Stimulated activated CD4-positive, alpha-beta T cell treated with anti-CD3 and anti-CD28 coated beads, Interleukin-12 subunit alpha, Interleukin-12 subunit beta, amount 100 ng/mL, for 4 hours (primary cell): Measurements from ENCODE around the gene RFX3.

Source experiments
- DNase-seq: peaks from one replicate; pipeline ENCODE4 v3.0.0-alpha.2; 2020

RFX3 gene

DNA sequence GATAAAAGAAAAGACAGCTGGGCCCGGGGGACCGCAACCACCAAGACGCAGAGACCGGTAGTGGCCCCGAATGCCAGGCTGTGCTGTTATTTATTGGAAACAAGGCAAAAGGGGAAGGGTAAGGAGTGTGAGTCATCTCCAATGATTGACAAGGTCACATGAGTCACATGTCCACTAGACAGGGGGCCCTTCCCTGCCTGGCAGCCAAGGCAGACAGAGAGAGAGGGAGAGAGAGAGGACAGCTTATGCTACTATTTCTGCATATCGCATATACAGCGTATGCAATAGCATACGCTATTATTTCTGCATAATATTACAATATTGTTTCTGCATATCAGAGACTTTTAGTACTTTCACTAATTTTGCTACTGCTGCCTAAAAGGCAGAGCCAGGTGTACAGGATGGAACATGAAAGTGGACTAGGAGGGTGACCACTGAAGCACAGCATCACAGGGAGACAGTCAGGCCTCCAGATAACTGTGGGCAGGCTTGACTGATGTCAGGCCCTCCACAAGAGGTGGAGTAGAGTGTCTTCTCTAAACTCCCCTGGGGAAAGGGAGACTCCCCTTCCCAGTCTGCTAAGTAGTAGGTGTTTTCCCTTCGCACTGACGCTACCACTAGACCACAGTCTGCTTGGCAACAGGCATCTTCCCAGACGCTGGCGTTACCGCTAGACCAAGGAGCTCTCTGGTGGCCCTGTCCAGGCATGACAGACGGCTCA lies 50.3 kb downstream of the RFX3 start:
- no peak for DNase-seq

DNA sequence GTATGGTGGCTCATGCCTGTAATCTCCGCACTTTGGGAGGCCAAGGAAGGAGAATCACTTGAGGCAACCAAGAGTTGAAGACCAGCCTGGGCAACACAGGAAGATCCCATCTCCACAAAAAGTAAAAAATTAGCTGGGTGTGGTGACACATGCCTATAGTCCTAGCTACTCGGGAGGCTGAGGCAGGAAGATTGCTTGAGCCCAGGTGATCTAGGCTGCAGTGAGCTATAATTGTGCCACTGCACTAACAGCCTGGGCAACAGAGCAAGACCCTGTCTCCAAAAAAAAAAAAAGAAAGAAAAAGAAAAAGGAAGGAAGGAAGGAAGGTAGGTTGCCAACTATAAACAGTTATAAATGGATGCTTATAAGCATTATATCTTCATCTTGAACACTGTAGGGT lies 51.0 kb downstream of the RFX3 start:
- no peak for DNase-seq

DNA sequence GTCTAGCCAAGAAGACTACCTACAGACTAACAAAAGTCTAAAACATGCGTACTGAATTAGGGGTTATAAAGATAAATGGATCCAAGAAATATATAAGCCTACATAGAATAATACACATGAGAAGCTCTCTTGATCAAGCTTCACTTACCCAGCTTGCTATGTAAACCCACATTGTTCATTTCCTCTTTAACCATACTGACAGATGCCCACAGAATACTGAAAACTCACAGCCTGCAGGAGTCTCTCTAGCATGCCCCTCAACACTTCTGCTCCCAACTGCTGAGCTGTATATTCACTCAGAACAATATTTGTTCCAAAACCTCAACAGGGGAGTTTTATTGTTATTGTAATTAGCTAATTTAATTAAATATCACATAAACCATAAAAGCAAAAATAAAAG lies 52.4 kb downstream of the RFX3 start:
- DNase-seq: no peak

DNA sequence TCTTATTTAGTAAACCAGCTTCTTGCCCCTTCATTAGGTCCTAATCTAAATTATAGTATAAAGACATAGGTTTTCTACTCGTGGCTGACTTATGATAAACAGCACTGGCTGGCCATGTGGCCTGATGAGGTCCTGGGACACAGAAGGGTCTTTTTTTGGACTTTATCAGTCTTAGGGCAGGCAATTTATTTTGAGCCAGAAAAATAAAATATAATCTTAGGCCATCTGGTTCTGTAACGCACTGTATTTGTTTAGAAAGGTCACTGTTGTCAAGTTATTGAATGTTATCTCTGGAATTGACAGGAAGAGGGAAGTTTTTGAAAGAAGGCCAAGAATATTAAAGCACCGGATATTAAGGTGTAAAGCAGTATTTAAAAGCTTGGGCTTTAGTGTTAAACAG lies 53.9 kb downstream of the RFX3 start:
- DNase-seq: no peak

DNA sequence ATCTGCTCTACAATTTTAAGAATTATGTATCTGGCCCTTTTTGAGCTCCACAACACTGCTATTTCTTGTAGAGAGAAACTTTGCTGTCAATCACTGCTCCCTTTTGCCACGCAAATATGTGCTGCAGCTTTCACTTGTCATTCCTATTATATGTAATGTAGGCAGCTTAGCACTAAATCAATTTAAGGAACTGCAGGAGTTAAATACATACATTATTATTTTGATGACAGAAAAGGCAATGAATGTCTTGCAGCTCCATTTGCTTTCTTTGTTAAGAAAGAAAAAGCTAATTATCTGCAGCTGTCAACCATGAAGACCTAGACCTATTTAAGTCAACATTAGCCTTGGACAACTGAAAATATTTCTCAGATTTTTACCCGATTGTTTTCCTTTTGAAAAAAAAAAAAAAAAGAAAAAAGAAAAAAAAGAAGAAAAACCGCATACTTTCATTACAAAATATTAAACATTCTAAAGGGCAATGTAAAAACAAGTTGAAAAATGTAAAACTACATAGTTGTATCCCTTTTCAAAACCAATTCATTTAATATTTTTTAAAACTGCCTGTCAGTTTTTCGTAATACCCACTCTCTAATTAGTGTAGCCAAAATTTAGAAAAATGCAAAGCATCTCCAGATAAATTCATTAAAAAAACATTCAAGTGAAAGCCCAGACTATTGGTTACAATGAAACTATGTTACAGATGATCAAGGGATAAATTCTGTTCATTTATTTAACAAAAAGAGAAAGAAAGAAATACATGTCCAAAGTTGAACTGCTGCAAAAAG lies 57.2 kb downstream of the RFX3 start:
- no peak for DNase-seq

DNA sequence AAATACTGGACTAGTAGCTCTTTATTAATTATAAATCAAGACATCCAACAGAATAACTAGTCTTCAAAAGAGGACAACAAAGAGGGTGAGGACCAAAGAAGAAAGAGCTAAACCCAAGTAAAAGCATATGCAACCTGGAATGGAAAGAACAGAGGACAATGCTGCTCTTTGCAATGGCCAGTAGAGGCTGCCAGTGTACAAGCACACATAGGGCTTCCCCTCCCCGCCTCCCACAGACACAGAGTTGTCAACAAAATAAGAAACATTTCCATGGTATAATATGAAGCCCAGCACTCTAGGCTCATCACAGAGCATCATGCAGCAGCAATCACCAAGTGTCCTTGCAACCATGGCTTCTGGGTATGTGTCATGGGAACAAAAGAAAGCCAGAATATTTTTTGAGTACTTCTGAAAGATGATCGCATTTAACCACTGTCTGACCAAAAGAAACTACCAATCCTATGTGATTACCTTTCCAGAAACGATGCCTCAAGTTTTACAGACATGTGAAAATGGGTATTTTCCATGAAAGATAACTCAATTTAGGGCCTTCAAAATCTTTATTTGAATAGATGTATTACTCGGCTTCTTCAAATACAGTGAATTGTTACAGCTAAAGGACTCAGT lies 58.1 kb downstream of the RFX3 start:
- DNase-seq: peak; percentile 29

DNA sequence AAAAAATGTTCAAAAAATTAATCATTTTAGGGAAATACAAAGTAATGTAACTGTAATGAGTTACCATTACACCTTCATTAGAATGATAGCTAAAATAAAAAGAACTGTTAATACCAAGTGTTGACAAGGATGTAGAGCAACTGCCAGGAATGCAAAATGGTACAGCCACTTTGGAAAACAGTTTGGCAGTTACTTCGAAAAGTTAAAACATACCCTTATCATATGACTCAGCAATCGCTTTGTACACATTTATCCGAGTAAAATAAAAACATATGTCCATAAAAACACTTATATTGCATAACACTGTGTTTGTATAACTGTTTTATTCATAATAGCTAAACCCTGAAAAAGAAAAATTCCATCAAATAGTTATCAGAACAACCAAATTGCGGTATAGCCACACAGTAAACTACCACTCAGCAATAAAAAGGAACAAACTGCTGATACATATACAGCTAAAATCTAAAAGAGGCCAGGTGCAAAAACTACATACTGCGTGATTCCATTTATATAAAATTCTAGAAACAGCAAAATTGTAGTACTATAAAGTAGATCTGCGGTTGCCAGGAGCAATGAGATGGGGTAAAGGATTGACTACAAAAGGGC lies 61.7 kb downstream of the RFX3 start:
- no peak for DNase-seq

DNA sequence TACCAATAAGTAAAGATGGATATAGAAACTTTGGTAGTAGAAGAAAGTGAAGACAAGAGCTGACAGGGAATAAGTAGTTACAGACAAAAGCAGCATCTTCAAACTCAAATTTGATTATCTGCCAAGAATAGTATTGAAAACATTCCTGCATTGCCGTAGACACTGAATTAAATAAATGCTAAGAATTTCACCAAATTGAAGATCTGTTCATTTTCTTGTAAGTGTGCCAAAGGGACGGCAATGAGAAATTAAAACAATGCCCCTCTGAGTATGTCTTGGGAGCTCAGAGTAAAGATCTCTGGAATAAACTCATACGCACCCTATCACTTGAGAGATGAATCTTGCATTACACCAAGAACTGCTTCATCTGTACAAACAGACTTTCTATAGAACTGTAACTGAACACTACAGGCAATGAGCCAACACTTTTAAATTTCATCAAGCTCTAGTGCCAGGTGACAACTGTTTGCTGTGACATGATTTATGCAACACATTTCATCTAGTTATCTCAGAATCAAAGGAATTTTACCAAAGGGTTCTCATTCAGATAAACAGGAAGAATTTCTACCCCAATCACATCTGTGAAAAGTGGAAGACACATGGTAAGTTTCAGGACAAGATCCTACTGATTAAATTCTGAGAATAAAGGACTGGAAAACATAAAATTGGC lies 66.9 kb downstream of the RFX3 start:
- no peak for DNase-seq

DNA sequence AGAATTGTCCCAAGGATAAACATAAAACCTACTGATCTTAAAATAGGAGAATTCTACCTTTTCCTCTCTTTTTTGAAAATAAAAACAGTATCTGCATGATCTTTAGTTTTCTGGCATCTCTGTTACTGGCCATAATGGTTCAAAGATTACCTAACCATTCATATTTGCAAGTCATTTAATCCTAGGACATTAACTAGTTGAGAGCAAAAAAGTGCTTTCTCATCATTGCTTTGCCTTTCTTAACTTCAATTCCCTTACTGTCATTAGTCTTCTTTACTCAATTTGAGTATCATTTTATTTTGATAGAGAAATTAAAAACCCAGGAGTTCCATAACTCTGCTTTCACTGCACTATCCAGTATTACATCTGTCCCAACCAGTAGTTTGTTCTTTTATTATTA lies 68.6 kb downstream of the RFX3 start:
- no peak for DNase-seq

DNA sequence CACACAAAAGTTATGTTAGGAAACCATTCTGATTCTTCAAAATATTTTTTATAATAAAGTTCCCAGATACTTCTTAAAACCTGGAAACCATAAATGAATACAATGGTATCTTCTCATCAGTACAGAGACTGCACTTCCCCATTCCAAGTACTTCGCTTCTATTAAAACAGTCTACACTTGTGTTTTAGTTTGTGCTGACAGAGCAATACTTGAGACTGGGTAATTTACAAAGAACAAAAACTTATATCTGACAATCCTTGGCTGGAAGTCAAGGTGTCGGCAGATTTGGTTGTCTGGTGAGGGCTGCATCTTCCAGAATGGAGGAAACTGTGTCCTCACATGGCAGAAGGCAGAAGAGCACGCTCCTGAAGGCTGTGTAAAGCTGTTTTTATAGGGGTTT lies 70.1 kb downstream of the RFX3 start:
- no peak for DNase-seq

DNA sequence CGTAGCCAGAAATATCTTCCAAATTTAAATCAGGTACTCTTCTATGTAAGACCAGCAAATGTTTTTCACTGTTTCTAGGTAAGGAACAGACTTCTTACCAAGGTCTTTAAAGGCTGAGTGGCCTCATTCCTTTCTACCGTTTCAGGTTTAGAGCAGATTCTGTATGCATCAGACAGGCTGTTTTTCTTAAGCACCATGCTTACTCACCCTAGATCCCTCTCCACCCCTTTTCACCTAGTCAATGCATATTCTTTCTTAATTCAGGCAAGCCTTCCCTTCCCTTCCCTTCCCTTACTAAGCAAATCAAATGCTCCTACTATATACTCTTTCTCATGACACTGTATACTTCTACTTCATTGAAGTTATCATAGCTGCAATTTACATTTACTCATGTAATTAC lies 70.7 kb downstream of the RFX3 start:
- no peak for DNase-seq

DNA sequence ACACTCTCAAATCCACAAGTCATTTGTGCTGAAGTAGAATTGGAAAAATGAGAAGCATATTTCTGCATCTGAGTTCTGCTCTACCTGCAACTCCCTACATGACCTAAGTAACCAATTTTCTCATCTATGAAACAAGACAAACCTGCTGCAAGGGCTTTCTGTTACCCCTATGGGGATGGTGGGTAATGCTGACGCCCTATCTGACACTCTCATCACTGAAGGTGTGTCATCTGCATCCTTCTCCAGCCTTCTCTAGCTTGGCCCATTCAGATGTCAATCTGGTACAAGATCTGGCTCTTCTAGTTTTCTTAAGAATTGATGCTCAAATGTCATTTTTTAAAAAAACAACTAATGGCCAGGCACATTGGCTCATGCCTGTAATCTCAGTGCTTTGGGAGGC lies 73.8 kb downstream of the RFX3 start:
- no peak for DNase-seq

DNA sequence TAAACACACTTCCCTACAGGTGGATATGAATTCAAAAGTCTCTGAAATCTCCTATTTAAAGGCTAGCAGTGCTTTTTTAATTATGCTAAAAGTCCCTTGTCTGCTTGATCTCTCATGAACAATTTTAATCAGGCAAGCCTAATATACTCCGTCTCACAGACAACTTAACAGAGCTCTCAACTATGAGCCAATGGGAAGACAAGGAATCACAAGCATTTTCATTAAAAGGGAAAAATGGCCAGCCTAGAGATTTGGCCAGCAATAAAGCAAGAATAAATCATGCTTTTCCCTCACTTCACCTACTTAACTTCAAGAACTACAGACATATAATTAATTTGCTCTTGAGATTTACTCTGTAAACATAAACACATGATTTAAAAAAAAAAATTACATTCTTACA lies 78.0 kb downstream of the RFX3 start:
- no peak for DNase-seq

DNA sequence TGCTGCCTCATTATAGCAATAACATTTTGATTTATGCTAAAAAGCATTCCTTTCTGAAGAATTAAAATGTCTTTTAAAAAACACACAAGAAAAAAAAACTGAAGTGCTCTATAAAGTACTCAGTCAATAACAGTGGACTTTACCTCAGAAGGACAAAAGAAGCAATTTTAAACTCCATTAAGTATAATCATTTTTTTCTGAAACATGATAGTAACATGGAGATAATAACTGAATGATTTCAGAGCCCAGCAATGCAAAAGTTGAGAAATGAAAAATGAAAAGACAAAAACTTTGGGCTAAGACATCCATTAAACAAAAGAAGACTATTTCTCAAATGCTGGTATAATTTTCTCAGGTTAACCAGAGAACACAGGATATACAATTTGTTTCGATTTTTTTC lies 78.7 kb downstream of the RFX3 start:
- no peak for DNase-seq

DNA sequence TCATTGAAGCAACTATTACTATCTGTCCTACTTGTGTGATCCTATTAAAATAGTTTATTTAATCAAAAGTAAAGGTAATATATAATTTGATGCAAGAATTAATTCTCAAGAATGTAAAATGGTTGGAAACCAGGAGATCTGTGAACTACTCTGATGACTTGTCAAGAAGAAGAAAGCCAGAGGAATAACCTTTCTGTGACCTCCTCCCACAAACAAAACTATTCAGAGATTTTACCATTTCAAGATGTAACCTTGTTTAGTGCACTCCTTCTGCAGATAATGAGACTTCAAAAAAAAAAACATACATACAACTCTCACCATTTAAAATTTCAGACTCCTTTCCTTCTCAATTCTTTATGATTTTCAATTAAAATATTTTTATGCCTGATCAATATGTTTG lies 79.5 kb downstream of the RFX3 start:
- DNase-seq: no peak

DNA sequence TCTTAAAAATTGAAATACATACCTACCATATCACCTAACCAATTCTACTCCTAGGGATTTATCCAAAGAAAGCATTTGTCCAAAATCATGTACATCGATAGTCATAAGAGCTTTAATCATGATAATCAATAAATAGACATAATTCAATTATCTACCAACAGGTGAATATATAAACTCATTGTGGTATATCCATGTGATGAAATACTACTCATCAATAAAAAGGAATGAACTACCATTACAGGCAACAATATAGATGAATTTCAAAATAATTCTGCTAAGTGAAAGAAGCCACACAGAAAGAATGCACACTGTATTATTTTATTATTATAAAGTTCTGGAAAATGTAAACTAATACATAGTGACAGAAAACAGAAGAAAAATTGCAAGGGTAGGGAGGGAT lies 81.8 kb downstream of the RFX3 start:
- DNase-seq: no peak

DNA sequence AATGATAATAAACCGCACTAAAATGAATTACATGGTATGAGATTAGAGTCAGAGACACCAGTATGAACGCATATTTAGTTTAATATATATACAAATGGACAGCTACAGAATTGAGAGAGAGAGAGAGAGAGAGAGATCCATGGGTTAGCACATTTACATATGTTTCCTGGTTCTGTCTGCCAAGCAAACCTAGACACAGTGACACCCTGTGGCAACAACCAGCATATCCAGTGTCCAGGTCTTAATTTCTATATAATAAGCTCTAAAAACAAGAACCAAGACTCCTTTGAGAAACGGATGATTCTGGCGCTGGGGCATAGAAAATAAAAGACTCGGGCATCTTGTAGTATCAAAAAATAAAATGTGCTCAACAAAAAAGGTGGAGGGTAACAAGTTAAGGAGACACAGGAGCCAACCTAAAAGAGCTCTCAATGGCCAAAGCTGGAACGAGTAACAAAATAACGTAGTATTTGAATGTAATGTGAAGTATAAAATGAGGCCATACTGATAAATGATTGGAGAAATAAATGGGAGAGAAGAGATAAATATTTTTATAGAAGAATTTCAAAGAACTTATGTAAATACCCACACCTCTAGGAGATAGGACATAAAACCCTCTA lies 84.5 kb downstream of the RFX3 start:
- peak; percentile 33 for DNase-seq

DNA sequence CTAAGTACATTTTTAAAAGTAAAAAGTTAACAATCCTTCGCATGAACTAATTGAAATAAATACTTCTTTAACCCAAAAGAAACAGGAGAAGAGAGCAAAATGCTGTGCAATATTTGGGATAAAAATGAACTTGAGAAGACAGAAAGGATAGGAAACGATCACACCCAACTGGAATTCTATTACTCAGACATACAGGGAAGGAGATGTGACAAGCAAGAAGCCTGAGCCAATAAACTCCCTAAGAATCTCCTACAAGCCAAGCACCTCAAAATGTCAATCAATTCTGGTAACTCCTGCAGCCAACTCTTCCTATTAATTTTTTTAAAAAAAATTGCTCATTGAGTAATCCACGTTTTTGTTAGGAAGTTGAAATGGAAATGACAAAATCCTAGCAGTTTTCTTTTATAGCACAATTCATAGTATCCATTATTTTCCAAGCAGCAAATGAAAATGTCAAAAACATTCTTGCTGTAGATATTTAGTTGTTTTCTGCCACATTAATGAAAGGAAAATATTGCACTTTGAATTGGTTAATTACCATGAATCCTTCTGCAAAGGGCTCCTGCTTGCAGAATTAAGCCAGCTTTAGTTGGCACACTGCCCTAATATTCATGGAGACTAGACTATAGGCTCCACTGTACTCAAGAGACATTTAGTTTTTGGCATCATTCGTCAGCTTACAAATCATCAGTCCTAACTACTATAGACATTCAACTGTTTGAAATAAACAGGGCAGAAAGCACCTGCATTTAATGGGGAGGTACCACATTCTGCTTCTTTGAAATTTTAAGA lies 89.0 kb downstream of the RFX3 start:
- no peak for DNase-seq

DNA sequence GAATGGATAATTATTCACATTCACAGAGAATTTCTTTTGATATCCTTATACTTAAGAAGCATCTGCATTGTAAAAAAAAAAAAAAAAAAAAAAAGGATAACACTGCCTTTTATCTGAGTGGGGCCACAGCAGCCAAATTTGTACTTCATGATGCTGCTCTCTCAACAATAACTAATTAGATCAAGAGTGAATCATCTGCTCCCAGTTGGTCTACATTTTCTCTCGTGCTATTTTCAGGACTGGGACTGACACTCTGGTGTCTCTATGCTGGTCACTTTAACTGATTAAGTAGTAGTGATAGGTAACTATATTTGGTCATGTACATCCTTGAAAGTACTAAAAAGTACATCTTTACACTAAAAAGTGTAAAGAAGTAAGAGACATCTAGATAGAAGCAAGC lies 90.1 kb downstream of the RFX3 start:
- no peak for DNase-seq

DNA sequence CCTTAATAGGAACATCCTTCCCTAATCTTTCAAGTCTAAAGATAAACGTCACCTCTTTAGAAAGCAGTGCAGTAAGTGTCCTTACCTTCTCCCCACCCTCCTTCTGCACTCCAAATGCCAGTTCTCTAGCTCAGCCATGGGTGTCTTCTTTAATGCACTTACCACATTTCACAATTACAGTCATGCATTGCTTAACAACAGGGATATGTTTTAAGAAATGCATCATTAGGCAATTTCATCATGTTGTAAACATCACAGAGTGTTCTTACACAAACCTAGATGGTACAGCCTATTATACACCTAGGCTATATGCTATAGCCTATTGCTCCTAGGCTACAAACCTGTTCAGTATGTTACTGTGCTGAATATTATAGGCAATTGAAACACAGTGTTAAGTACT lies 91.2 kb downstream of the RFX3 start:
- no peak for DNase-seq

DNA sequence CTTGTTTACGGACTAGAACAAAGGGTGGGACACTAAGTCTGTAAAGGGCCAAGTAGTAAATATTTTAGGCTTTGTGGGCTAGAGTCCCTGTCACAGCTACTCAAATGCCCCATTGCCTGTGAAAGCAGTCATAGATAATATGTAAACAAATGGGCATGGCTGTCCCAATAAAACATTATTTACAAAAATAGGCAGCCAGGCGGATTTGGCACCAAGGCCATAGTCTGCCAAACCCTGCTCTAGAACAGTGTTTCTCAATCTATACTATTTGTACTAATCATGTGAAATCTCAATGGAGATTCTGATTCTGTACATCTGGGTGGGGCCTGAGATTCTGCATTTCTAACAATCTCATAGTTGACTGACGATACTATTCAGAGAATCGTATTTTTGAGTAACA lies 92.0 kb downstream of the RFX3 start:
- no peak for DNase-seq

DNA sequence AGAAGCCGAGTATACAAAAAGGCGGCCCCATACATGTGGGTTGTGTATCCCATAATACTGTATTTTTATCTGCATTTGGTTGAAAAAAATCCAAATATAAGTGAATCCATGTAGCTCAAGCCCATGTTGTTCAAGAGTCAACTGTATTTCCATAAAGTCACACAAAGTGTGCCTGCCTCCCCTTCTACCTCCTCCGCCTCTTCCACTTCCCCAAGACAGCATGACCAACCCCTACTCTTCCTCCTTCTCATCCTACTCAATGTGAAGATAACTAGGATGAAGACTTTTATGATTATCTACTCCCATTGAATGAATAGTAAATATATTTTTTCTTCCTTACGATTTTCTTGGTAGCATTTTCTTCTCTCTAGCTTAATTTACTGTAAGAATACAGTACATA lies 92.7 kb downstream of the RFX3 start:
- DNase-seq: no peak
